Ishikawa (cell line): ENCODE measurements around the gene IFI30.

Source experiments
- CREB1 ChIP-seq: IDR thresholded peaks from 2 replicates; pipeline ENCODE4 v1.6.1; 2012; ENCODE audit warnings: low read depth
- EGR1 ChIP-seq: IDR thresholded peaks from 2 replicates; pipeline ENCODE4 v1.6.1; 2012
- EP300 ChIP-seq: IDR thresholded peaks from 2 replicates; pipeline ENCODE4 v1.6.1; 2012; ENCODE audit warnings: borderline replicate concordance
- FOXM1 ChIP-seq: IDR thresholded peaks from 2 replicates; pipeline ENCODE4 v1.6.1; 2012; ENCODE audit warnings: low read depth, borderline replicate concordance
- MAX ChIP-seq: IDR thresholded peaks from 2 replicates; pipeline ENCODE4 v1.6.1; 2012
- RAD21 ChIP-seq: IDR thresholded peaks from 2 replicates; pipeline ENCODE4 v1.6.1; 2012; ENCODE audit warnings: low read depth
- REST ChIP-seq: IDR thresholded peaks from 2 replicates; pipeline ENCODE4 v1.6.1; 2012; ENCODE audit warnings: low read depth, mild to moderate bottlenecking
- TAF1 ChIP-seq: IDR thresholded peaks from 2 replicates; pipeline ENCODE4 v1.6.1; 2012; ENCODE audit warnings: low read depth, mild to moderate bottlenecking
- USF1 ChIP-seq: IDR thresholded peaks from 2 replicates; pipeline ENCODE4 v1.6.1; 2012

- no peak for TF ChIP-seq CREB1
- TF ChIP-seq REST = no peak
- TF ChIP-seq EP300 = no peak
- TF ChIP-seq MAX = no peak
- TF ChIP-seq EGR1 = no peak
- no peak for TF ChIP-seq FOXM1
- TF ChIP-seq TAF1 = no peak
- TF ChIP-seq USF1 = no peak
- TF ChIP-seq RAD21 = no peak
These were observed 500 bp upstream of the IFI30 start for GRCh38 chr19:18173054-18173571.
